ENCODE measurements around the gene RRAS. TPM values are rescaled to one million over a fixed set of nuclear protein-coding genes. Genes with fewer than 3 reads are reported as not detected.

Gene RRAS
- total and polyA plus RNA-seq, 8 donors: 5.5 to 42.9 (median 9.5) TPM

GRCh38 chr19:49655570-49656455, 15.9 kb upstream of the RRAS start:
- FAIRE-seq: no peak
- peaks cover 0 to 59% (median 19%) of the 10 kb centered on the region in 3 donors for H3K36me3 ChIP-seq
- WGBS, 2 donors: 91 to 93% methylated on average over 23 of the region's 23 CpGs

GRCh38 chr19:49654581-49654980, 14.6 kb upstream of the RRAS start:
- no peak overlapping the region for H3K27ac ChIP-seq
- H3K9me3 ChIP-seq: no peaks in the 10 kb centered on the region
- no peak for TF ChIP-seq CTCF (IDR thresholded peaks at IDR 0.05)
- FAIRE-seq (no peak), ATAC-seq (no peak), DNase-seq (no peak)
- no peaks in the 10 kb centered on the region for H3K4me1 ChIP-seq
- peaks cover 0 to 64% (median 19%) of the 10 kb centered on the region in 3 donors for H3K36me3 ChIP-seq
- H3K4me3 ChIP-seq: no peak overlapping the region
- no peaks in the 10 kb centered on the region for H3K27me3 ChIP-seq
- intact Hi-C loops (cut with DNase I): no loop called here
- 81 to 85% methylated on average over 10 of the region's 10 CpGs for WGBS, 2 donors

More at GRCh38 chr19:49655570-49656455, 15.9 kb upstream of the RRAS start:
- Histone ChIP-seq H3K27me3 (no peaks in the 10 kb centered on the region), H3K9me3 (no peaks in the 10 kb centered on the region), H3K4me3 (no peak overlapping the region), H3K27ac (no peak overlapping the region), H3K4me1 (no peaks in the 10 kb centered on the region)
- no peak for TF ChIP-seq CTCF (IDR thresholded peaks at IDR 0.05)
- ATAC-seq (no peak), DNase-seq (peak in 1 of 6 donors; percentile 52)
- intact Hi-C loops (cut with DNase I): no loop called here

- intact Hi-C loops (cut with DNase I): no loop called here
- peak in 1 of 6 donors; percentile 70 for DNase-seq
- no peaks in the 10 kb centered on the region for H3K27me3 ChIP-seq
- no peak for TF ChIP-seq CTCF (IDR thresholded peaks at IDR 0.05)
- no peak for FAIRE-seq
- H3K4me3 ChIP-seq: no peak overlapping the region
- no peak for ATAC-seq
- H3K4me1 ChIP-seq: no peaks in the 10 kb centered on the region
- no peaks in the 10 kb centered on the region for H3K9me3 ChIP-seq
- H3K27ac ChIP-seq: no peak overlapping the region
- WGBS, 2 donors: 88 to 94% methylated on average over 13 of the region's 13 CpGs
- H3K36me3 ChIP-seq: peaks cover 0 to 59% (median 17%) of the 10 kb centered on the region in 3 donors
These were observed 13.5 kb upstream of the RRAS start for GRCh38 chr19:49653466-49653806.

GRCh38 chr19:49652551-49653465, 12.9 kb upstream of the RRAS start:
- H3K9me3 ChIP-seq: no peaks in the 10 kb centered on the region
- H3K27ac ChIP-seq: no peak overlapping the region
- DNase-seq: peak in 1 of 6 donors; percentile 64
- ATAC-seq: no peak
- no peak for TF ChIP-seq CTCF (IDR thresholded peaks at IDR 0.05)
- intact Hi-C loops (cut with DNase I): no loop called here
- H3K27me3 ChIP-seq: no peaks in the 10 kb centered on the region
- H3K4me1 ChIP-seq: no peaks in the 10 kb centered on the region
- H3K36me3 ChIP-seq: peaks cover 0 to 54% (median 17%) of the 10 kb centered on the region in 3 donors
- WGBS, 2 donors: 92 to 94% methylated on average over 51 to 58 of the region's 58 CpGs
- no peak overlapping the region for H3K4me3 ChIP-seq
- no peak for FAIRE-seq
